Hematopoietic multipotent progenitor cell treated with erythropoietin and hydrocortisone succinate and interleukin-3 and kit ligand, for 8 days (in vitro differentiated cells): ENCODE data around the gene EBF4.

Source experiments
- DNase-seq: peaks from one replicate; pipeline ENCODE4 v3.0.0-alpha.2; 2015

Gene EBF4

DNA sequence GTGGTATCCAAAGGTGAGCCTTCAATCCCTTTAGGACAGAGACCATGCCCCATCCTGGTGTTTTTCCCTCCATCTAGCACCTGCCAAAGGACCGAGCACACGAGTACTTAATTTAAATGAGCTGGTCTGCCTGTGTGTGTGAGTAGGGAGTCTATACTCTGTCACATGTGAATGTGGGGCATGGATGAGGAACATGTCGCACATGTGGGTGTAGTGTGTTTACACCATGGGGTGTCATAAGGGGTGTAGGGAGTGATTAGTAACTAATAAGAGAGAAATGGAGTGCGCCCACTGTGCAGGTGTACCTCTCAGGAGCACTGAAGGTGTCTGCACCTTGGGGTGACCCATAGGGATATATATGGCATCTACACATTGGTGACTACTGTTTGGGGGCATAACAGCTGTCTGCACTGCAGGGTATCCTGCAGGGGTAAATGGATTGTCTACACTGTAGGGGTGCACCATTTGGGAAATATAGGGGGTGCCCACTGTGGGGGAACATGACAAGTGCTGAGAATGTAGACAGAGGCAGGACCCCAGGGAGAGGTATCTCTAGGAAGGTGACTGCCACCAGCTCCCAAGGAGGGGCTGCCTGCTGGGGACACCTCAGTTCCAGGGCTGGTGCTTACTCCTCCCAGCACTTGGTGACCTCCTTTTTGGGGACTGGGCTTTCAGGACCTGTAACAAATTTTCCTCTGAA is 53.5 kb downstream of the EBF4 start:
- DNase-seq: no peak

DNA sequence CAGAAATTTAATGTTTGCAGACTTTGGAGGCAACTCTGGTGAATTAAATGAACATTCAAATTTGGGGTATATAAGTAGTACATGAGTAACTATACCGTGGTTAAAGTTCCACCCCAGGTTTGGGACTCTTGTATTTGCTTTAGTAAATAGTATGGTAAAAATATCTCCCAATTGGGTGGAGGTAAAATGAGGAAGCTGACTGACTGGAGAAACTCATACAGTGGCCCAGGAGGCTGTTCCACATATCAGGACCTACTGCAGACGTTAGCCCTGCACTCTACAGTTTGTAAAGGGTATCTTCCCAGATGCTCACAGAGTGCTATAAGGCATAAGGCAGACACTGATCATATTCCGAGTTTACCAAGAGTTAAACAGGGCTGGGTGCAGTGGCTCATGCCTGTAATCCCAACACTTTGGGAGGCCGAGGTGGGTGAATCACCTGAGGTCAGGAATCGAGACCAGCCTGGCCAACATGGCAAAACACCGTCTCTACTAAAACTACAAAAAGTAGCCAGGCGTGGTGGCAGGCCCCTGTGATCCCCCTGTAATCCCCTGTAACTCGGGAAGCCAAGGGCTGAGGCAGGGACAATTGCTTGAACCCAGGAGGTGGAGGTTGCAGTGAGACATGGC is 54.2 kb downstream of the EBF4 start:
- no peak for DNase-seq

DNA sequence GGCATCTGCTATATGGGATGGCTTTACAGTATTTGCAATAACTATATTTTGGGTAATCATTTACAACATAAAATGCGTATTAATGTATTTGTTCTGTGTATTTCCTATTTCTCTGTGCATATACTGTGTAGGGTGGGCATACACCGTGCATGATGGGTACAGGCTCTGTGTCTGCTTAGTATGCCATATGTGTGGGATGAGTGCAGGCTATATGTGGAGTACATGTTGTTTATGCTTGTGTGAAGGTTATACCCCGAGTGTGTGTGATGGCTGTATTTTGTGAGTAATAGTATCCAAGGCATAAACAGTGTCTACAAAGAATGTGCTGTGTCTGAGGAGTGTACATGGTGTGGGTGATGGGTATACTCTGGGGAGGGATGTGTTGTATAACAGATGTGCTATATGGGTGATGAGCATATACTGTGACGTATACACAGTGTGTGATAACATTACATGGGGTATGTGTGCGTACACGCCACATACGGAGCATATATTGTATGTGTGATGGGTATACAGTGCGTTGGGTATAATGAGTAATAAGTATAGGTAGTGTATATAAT is 55.2 kb downstream of the EBF4 start:
- no peak for DNase-seq

DNA sequence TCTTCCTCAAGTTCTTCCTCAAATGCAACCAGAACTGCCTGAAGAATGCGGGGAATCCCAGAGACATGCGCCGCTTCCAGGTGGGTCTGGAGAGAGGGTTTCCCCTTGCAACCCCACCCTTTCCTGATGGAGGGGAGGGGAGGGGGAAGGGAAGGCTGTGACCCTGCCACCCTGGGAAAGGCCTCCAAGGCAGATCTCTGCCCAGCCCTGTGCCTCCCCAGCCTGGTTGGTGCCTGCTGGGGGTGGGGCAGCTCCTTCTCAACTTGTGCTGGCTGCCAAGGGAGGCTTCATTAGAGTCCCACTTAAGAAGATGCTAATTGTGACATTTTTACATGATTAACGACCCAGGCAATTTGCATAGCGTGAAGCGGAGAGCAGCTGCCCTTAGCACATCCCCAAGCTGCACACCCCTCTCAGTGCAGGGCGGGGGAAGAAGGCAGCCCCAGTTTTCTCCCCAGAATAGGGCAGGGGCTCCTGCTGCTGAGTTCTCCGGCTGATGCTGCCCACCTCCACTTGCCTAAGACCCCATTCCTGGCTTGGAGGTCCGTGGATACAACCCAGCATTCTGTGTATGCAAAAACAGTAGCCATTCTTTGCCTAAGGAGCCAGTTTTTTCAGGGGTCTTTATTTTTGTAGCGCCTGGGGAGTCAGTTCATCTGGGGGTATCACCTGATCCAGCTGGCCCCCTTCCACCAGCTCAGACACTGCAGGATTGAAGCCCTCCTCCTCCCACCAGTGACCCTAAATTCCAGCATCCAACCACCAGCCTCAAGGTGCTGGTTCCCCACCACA is 56.2 kb downstream of the EBF4 start:
- DNase-seq: no peak

DNA sequence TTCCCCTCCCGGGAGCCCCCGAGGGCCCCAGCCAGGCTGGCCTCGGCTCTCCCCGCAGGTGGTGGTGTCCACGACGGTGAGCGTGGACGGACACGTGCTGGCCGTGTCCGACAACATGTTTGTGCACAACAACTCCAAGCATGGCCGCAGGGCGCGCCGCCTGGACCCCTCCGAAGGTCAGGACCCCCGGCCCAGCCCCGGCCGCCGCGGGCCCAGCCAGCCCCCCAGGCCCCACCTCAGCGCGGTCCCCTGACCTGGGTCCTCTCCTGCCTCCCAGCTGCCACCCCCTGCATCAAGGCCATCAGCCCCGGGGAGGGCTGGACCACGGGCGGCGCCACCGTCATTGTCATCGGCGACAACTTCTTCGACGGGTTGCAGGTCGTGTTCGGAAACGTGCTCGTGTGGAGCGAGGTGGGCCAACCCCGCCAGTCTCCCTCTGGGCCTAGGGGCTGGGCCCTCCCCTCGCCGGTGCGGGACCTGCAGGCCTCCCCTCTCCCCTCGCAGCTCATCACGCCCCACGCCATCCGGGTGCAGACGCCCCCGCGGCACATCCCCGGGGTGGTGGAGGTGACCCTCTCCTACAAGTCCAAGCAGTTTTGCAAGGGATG is 56.9 kb downstream of the EBF4 start:
- no peak for DNase-seq

DNA sequence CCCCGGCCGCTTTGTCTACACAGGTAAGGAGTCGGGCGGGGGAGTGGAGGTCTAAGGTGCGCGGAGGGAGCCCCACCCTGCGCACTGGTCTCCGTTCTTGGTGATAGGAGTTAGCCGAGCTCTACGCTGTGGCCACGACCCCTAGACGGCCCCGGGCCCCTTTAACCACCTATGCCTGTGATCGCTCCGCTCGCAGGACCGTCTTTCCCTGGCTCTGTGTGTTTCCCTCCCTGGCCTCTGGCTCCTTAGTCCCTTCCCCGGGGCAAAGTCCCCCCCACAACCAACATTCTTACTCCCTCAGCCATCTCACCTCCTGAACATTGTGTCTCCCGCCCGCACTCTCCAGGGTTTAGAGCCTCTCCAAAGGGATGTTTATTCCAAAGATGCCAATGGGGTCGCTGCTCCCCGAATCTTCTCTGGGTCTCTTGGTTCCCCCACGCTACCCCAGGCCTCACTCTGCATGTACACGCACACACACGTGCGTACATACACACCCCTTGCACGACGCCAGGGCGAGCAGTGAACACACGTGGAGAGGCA is 57.4 kb downstream of the EBF4 start:
- no peak for DNase-seq

DNA sequence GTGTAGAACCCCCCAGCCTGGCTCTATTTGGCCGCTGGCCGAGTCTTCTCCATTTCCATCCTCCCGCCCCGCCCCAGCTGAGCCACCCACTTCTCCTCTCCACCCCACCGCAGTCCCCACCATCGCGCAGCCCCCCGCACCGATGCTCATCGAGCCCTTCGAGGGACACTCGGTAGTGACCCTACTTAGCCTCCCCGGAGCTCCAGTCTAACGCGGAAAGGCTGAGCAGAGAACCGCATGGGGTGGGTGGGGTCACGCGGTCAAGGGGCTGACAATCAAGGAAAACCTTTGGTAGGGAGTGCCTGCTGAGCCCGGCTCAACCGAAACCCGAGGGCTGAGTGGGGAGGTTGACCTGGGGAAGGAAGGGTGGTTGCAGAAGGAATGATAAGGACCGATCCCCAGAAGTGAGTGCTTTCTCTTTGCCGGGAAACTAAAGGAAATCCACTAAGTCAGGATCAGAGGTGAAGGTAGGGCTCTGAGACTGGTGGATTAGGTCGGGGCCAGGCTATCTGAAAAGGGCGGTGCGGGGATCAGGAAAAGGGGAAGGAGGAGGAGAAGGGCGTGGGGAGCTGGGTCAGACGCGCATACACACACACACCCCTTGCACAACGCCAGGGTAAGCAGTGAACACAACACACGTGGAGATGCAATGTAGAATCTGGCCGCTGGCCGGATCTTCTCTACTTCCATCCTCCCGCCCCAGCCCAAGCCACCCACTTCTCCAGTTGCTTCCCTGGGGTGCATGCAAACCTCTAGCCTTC is 58.1 kb downstream of the EBF4 start:
- peak; percentile 33 for DNase-seq

DNA sequence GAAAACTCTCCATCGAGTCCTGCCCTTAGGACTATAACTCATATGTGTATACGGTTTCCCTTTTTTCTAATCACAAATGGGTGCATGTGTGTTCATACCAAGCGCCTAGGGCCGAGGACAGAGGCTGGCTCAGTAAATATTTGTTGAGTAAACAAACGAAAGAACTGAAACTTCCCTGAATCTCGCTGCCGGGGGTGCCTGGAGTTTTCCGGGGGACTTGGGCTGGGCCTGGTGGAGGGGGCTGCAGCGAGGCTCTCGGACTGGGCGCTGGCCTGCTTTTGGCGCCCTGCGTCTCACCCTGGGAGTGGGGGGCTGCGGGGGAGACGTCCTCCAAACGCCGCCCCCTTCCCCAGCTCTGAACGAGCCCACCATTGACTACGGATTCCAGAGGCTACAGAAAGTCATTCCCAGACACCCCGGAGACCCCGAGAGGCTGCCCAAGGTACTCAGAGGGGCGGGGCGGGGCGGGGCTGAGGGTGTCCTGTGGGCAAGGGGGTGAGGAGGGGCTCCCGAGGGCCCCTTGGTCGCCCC is 58.8 kb downstream of the EBF4 start:
- DNase-seq: no peak

DNA sequence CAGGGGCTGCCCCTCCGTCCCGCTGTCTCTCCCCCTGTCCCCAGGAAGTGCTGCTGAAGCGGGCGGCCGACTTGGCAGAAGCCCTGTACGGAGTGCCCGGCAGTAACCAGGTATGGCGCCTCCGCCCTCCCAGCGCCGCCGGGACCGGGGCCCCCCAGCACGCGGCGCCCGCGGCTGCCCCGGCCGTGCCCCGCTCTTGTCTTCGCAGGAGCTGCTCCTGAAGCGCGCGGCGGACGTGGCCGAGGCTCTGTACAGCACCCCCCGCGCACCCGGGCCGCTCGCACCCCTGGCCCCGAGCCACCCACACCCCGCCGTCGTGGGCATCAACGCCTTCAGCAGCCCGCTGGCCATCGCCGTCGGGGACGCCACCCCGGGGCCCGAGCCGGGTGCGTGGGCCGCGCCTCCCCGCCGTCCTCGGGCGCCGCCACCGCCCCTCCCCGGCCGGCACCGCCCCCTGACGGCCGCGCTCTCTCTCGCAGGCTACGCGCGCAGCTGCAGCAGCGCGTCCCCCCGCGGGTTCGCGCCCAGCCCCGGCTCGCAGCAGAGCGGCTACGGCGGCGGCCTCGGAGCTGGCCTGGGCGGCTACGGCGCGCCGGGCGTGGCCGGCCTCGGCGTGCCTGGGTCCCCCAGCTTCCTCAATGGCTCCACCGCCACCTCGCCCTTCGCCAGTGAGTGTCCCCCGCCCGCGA is 59.4 kb downstream of the EBF4 start:
- no peak for DNase-seq

DNA sequence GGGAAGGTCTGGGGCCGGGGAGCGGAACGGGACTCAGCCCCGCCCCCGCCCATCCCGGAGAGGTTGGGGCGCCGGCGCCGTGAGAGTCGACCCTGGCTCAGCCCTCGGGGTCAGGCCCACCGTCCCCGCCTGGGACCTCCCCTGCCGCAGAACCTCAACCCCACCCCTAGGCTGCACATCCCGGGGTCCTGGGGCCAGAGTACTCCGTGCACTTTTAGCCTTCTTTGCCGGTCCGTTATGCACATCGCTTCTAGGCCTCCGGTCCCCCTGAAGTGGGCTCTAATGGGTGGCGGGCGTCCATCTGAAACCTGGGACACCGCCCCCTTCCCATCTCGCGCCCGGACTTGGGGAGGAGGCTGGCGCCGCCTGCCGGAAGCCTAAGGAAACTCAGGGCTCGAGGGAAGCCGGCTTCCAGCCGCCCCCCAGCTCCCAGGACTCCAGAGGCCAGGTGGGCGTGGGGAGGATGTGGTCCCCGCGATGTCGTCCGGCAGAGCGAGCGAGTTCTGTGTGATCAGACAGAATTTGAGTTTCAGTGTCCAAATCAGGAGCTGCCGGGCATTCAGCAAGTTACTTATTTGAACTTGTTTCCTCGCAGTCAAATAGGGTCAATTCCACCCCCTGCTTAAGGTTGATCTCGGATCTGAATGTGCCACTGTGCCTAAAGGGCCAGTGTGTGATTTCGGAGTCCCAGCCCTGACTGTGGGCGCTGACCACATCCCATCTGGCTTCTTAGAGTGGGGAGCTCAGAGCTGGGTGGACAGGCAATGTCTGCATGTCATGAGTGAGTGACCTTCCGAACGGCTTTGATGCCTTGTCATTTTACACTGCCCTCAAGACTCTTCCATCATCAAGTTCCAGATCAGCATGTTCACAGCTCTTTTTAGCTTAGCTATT is 60.2 kb downstream of the EBF4 start:
- peak; percentile 37 for DNase-seq

DNA sequence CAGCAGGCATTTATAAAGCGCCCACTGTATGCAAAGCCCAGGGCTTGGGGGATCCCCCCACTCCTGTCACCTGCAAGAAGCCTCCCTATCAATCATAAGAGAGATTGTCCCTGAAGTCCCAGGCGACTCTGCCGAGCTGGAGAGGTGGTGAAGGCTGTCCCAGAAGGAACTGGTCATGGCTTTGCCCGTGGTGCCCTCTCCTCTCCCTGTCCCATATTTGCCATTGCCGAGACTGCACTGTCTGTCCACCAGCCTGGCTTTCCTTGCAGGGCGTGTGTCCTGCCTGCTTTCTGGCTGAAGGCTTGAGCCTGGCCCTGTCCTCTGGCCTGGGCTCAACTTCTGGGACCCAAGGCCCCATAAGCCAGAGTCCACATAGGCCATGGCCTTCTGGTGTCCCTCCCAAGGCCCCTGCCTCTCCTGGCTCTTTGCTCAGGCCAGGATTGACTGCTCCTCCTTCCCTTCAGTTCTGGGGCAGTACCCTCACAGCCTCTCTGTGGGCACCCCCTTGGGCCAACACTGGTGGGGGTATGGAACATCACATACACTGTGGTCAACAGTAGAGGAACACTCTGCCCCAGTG is 61.0 kb downstream of the EBF4 start:
- no peak for DNase-seq

DNA sequence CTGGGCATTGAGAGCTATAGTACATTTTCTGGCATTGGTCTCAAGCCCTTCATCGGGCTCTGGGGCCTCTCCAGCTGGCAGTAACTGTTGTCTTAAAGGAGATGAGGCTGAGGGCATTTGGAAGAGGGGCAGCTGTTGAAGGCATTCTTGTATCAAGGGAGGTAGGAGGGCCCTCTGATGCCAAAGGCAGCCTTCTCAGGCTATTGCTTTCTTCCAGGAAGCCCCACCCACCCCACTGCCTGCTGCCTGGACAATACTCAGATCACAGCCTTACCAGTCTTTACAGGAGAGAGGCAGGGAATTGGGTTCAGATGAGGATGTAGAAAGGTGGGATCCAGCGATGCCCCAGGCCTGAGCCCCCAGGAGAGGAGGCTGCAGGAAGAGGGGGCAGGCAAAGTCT is 61.8 kb downstream of the EBF4 start:
- no peak for DNase-seq

DNA sequence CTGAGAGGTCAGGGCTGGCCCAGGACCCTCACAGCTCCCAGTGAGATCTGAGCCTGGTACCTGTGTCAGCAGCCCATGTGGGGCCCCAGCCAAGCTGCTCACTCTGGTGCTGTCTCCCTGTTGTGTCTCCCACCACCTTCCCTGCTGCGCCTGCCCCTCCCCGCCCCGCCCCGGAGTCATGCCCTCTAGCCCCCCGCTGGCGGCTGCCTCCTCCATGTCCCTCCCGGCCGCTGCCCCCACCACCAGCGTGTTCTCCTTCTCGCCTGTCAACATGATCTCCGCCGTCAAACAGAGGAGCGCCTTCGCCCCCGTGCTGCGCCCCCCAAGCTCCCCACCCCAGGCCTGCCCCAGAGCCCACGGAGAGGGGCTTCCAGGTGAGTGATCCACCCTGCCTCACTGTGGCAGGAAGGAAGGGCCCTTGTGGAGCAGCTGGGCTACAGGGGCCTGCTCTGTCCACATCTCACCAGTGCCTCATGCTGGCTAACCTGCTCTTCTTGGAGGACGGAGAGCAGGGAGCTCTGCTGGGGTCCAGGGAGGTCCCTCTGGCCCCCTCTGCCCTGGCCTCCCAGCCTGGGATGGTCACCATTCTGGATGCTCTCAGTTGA is 63.0 kb downstream of the EBF4 start:
- DNase-seq: no peak

DNA sequence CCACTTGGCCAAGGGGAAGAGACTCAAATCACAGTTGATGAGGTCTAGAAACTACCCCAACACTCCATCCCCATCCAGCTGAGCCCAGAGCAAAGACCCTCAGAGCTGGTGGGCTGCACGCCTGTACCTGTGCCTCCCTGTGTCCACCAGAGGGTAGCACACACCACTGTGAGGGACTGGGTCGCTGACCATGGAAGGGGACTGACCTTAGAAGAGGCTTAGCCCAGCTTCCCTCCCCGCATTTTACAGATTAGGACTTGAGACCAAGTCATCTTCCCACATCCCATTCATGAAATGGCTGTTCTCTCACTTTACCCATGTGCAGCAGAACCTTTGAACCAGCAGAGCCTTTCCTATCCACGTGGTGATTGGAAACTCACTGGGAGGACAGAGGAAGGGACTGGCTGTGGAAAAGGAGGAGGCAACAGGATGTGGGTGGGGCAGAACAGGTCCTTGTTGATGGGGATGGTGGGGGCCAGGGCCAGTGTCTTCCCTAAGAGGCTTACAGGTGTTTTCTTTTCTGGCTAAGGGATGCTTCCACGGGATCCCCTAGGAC is 63.6 kb downstream of the EBF4 start:
- DNase-seq: no peak

DNA sequence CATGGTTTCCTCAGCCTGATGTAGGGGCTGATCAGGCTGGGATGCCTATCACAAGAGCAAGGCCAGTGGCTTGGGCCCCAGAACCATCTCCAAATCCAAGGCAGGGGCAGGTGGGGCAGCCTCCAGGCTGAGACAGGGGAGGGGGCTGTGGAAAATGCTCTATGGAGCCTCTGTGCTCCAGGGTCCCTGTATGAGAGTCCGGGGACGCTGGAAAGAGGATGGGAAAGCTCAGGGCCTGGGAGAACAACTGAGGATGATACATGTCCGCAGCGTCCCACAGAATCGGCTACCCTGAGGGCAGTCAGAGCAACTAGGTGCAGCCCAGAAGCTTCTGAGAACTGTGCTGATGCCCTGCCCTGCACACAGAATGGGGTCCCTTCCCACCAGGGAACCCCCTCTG is 64.4 kb downstream of the EBF4 start:
- no peak for DNase-seq

DNA sequence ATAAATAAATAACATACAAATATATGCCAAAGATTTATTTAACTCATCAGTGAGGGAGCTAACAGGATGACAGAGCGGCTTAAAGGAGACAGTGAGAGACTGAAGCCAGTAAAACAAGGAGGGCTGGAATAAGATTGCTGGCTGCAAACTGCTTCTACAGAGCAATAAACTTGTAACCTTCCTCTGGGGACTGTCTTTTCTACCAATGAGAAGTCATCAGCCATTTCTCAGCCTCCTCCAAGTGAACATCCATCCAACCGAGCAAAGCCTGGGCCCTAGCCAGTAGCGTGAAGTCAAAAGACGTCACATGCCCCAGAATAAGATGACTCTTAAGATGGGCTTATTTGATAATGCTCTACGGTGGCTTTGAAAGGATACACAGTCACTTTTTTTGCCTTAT is 65.4 kb downstream of the EBF4 start:
- DNase-seq: no peak

DNA sequence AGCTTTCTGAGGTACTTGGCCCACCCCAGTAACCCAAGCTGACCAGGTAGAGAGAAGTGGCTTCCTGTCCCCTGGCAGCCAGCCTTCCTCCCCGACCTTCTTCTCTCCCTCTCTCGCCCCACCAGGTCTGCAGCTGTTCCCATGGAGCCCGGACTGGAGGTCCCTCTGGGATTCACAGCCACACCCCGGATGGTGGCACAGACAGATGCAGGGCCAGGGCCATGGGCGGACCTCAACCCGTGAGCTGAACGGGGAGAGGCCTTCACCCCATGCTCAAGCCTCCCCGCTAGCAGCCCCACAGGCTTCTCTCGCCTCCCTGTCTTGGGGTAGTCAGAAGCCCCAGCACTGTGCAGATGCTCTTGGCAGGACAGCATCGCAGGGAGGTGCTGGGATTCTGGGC is 66.6 kb downstream of the EBF4 start:
- DNase-seq: no peak

DNA sequence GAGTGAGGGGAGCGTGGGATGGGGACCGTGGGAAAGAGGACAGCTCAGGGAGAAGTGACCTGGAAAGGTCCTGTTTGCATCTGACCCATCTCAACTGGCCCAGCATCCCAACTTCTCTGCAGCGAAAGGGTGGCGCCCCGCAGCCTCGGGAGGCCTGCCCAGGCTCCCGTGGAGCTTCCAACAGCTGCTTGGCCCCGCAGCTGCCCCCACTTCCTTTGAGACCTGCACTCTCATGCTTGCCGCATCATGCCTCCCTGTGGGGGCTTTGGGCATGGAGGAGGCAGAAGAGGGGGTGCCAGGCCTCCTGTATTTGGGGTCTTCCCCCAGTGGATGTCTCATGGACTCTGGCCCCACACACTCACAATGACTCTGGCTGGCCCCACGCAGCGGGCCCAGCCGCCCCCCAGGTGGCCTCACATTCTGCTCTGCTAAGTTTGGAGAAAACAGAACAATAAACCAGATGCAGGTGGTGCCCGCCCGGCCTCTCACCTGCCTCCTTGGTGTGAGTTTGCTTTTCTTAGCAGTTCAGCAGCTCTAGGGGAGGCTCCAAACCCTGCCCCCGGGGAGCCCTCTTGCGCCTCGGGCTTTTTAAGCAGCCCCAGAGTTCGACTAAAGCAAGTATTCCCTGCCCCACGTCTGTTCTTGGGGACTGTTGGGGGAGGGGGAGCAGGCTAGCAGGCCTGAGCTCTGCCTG is 67.2 kb downstream of the EBF4 start:
- no peak for DNase-seq
